Measurements from ENCODE around the gene OR56B4.

DNA sequence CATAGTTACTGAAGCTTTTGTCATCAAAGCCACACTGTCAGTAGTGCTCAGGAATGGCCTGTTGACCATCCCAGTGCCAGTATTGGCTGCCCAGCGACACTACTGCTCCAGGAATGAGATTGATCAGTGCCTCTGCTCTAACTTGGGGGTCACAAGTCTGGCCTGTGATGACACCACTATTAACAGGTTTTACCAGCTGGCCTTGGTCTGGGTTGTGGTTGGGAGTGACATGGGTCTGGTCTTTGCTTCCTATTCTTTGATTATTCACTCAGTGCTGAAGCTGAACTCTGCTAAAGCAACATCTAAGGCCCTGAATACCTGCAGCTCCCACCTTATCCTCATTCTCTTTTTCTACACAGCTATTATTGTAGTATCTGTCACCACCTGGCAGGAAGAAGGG, 21.5 kb downstream of the OR56B4 start:
- TF ChIP-seq ZNF660 (tag by site-specific recombination; IDR thresholded peaks at IDR 0.05) (no peak), ZNF776 (tag by site-specific recombination; IDR thresholded peaks at IDR 0.05; ENCODE audit: borderline replicate concordance) (no peak), CTCF (tag by site-specific recombination; IDR thresholded peaks at IDR 0.05) (no peak)

All from HEK293 (cell line).